GM23338 (cell line): ENCODE results near the gene PPP2R5C. TPM values are rescaled to one million over a fixed set of nuclear protein-coding genes. Genes with fewer than 3 reads are reported as not detected.

Experiments
- ATAC-seq: fragments of 200-7000 bp; cut with Tn5 transposase; 3 replicates; pipeline ENCODE4 v1.9.1; 2020
- DNase-seq: peaks from one replicate; pipeline ENCODE4 v3.0.0-alpha.2; 2015; ENCODE audit warnings: low spot score
- H2AFZ ChIP-seq: fragments of 200-600 bp; sonication (generic); 2 replicates; pipeline ENCODE4 v1.8.0; 2016; ENCODE audit warnings: antibody characterized with exemption, mild to moderate bottlenecking, moderate library complexity
- H3F3A ChIP-seq: fragments of 200-600 bp; sonication (generic); replicated peaks from 2 replicates; pipeline ENCODE4 v1.8.0; 2017; ENCODE audit warnings: antibody characterized with exemption, mixed run types, low read depth
- H3K27ac ChIP-seq: fragments of 200-600 bp; sonication (generic); 2 replicates; pipeline ENCODE4 v1.6.1; 2016; ENCODE audit warnings: low read depth
- H3K27me3 ChIP-seq: fragments of 200-600 bp; sonication (generic); 2 replicates; pipeline ENCODE4 v1.8.0; 2016; ENCODE audit warnings: mild to moderate bottlenecking, mixed run types, moderate library complexity; ENCODE audit not compliant: insufficient read depth
- H3K36me3 ChIP-seq: fragments of 200-600 bp; sonication (generic); 2 replicates; pipeline ENCODE4 v1.8.0; 2016; ENCODE audit warnings: mild to moderate bottlenecking; ENCODE audit not compliant: insufficient read depth
- H3K4me1 ChIP-seq: fragments of 200-600 bp; sonication (generic); 2 replicates; pipeline ENCODE4 v1.8.0; 2016; ENCODE audit warnings: mild to moderate bottlenecking, moderate library complexity; ENCODE audit not compliant: insufficient read depth
- H3K4me2 ChIP-seq: fragments of 200-600 bp; sonication (generic); 2 replicates; pipeline ENCODE4 v1.7.1; 2017; ENCODE audit warnings: mixed run types
- H3K4me3 ChIP-seq: fragments of 200-600 bp; sonication (generic); 2 replicates; pipeline ENCODE4 v1.6.1; 2016; ENCODE audit warnings: mixed run types
- H3K79me2 ChIP-seq: fragments of 200-600 bp; sonication (generic); replicated peaks from 2 replicates; pipeline ENCODE4 v1.8.0; 2017; ENCODE audit warnings: mild to moderate bottlenecking; ENCODE audit not compliant: insufficient read depth
- H3K9me2 ChIP-seq: fragments of 200-600 bp; sonication (generic); 2 replicates; pipeline ENCODE4 v1.8.0; 2017; ENCODE audit not compliant: insufficient read depth
- H4K20me1 ChIP-seq: fragments of 200-600 bp; sonication (generic); replicated peaks from 2 replicates; pipeline ENCODE4 v1.8.0; 2017; ENCODE audit warnings: mild to moderate bottlenecking; ENCODE audit not compliant: insufficient read depth
- H3K27ac Mint-ChIP-seq: 2 replicates; pipeline ENCODE4 v1.8.0; 2020; ENCODE audit warnings: inconsistent platforms, mild to moderate bottlenecking, moderate library complexity, mixed read lengths
- H3K27me3 Mint-ChIP-seq: 3 replicates; pipeline ENCODE4 v1.8.0; 2022; ENCODE audit warnings: low read depth, mild to moderate bottlenecking, moderate library complexity, mixed read lengths, inconsistent platforms; ENCODE audit not compliant: insufficient read depth, poor library complexity
- H3K36me3 Mint-ChIP-seq: 3 replicates; pipeline ENCODE4 v1.8.0; 2021; ENCODE audit warnings: low read depth, mild to moderate bottlenecking, inconsistent platforms, moderate library complexity, mixed read lengths
- H3K4me1 Mint-ChIP-seq: 3 replicates; pipeline ENCODE4 v1.8.0; 2020; ENCODE audit warnings: mild to moderate bottlenecking, inconsistent platforms, mixed read lengths
- H3K4me3 Mint-ChIP-seq: 3 replicates; pipeline ENCODE4 v1.8.0; 2021; ENCODE audit warnings: moderate library complexity, mild to moderate bottlenecking, inconsistent platforms, mixed read lengths
- H3K9me3 Mint-ChIP-seq: 3 replicates; pipeline ENCODE4 v1.8.0; 2020; ENCODE audit warnings: moderate library complexity, mild to moderate bottlenecking, inconsistent platforms, mixed read lengths
- CREB1 ChIP-seq: fragments of 250-450 bp; sonication (Bioruptor Pico); IDR thresholded peaks from 2 replicates; pipeline ENCODE4 v1.5.0; 2020; ENCODE audit warnings: low read depth, mild to moderate bottlenecking, moderate library complexity
- EZH2 ChIP-seq: fragments of 200-600 bp; sonication (generic); IDR thresholded peaks from one replicate; pipeline ENCODE4 v1.8.0; 2017; ENCODE audit warnings: antibody characterized with exemption, mild to moderate bottlenecking, low read depth; ENCODE audit not compliant: unreplicated experiment
- JUNB ChIP-seq: IDR thresholded peaks from one replicate; pipeline ENCODE4 v1.6.1; 2016; ENCODE audit warnings: antibody characterized with exemption; ENCODE audit not compliant: unreplicated experiment
- NANOG ChIP-seq: IDR thresholded peaks from 2 replicates; pipeline ENCODE4 v1.6.1; 2016; ENCODE audit warnings: antibody characterized with exemption, borderline replicate concordance
- POLR2AphosphoS5 ChIP-seq: IDR thresholded peaks from 2 replicates; pipeline ENCODE4 v1.6.1; 2016; ENCODE audit warnings: antibody characterized with exemption, low read depth
- ZNF331 ChIP-seq: fragments of 250-450 bp; sonication (Bioruptor Pico); IDR thresholded peaks from 2 replicates; pipeline ENCODE4 v1.5.0; 2020; ENCODE audit warnings: low read depth, mild to moderate bottlenecking, moderate library complexity
- polyA plus RNA-seq: library from polyadenylated mRNA; unstranded; fragments of >200 nt; fragmentation: Nextera tagmentation; extraction: Ambion mirVana; gene quantifications from 2 replicates; pipeline ENCODE4 v1.2.1, GENCODE V29; 2016
- total RNA-seq: library from RNA; depleted of rRNA; stranded (reverse); fragments of >200 nt; shearing (Covaris generic); gene quantifications from 2 replicates; pipeline ENCODE4 v1.2.3, GENCODE V29; 2014
- TF ChIP-seq, protein P1 (sequence below): fragments of 250-450 bp; sonication (Bioruptor Pico); IDR thresholded peaks from 2 replicates; pipeline ENCODE4 v1.5.0; 2020; ENCODE audit warnings: mild to moderate bottlenecking, moderate library complexity
- TF ChIP-seq, protein P2 (sequence below): IDR thresholded peaks from 2 replicates; pipeline ENCODE4 v1.6.1; 2016; ENCODE audit warnings: antibody characterized with exemption

PPP2R5C gene
- total and polyA plus RNA-seq, 2 experiments from 2014 or later: 75.4 to 79.7 TPM

DNA sequence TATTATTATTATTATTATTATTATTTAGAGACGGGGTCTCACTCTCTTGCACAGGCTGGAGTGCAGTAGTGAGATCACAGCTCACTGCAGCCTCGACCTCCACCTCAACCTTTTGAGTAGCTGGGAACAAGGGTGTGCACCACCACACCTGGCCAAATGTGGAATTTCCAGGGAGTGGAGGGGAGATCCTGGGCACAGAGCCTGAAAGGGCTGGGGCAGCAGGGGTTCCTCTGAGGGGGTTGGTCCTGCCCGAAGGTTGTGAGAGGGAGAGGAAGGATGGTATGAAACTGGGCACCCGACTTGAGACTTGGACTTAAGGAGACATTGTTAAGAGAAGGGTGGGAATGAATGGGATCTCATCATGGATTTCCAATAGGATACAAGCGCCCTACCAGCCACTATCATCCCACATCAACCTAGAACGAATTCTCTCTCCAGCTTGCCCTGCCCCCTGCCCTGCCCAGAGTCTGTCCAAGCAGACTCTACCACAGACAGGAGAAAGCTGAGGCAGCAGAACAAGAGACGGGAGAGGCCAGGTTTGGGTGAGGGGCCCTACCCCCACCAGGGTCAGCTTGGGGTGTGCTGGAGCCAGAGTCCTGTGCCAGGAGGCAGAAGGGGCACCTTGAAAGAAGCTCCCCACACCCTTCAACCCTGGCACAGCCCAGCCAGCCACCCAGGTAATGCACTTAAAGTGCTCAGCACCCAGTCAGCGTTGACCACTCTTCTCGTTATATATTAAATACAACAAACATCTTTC is 200.4 kb downstream of the PPP2R5C start (continued):
- TF ChIP-seq, protein P1, sequence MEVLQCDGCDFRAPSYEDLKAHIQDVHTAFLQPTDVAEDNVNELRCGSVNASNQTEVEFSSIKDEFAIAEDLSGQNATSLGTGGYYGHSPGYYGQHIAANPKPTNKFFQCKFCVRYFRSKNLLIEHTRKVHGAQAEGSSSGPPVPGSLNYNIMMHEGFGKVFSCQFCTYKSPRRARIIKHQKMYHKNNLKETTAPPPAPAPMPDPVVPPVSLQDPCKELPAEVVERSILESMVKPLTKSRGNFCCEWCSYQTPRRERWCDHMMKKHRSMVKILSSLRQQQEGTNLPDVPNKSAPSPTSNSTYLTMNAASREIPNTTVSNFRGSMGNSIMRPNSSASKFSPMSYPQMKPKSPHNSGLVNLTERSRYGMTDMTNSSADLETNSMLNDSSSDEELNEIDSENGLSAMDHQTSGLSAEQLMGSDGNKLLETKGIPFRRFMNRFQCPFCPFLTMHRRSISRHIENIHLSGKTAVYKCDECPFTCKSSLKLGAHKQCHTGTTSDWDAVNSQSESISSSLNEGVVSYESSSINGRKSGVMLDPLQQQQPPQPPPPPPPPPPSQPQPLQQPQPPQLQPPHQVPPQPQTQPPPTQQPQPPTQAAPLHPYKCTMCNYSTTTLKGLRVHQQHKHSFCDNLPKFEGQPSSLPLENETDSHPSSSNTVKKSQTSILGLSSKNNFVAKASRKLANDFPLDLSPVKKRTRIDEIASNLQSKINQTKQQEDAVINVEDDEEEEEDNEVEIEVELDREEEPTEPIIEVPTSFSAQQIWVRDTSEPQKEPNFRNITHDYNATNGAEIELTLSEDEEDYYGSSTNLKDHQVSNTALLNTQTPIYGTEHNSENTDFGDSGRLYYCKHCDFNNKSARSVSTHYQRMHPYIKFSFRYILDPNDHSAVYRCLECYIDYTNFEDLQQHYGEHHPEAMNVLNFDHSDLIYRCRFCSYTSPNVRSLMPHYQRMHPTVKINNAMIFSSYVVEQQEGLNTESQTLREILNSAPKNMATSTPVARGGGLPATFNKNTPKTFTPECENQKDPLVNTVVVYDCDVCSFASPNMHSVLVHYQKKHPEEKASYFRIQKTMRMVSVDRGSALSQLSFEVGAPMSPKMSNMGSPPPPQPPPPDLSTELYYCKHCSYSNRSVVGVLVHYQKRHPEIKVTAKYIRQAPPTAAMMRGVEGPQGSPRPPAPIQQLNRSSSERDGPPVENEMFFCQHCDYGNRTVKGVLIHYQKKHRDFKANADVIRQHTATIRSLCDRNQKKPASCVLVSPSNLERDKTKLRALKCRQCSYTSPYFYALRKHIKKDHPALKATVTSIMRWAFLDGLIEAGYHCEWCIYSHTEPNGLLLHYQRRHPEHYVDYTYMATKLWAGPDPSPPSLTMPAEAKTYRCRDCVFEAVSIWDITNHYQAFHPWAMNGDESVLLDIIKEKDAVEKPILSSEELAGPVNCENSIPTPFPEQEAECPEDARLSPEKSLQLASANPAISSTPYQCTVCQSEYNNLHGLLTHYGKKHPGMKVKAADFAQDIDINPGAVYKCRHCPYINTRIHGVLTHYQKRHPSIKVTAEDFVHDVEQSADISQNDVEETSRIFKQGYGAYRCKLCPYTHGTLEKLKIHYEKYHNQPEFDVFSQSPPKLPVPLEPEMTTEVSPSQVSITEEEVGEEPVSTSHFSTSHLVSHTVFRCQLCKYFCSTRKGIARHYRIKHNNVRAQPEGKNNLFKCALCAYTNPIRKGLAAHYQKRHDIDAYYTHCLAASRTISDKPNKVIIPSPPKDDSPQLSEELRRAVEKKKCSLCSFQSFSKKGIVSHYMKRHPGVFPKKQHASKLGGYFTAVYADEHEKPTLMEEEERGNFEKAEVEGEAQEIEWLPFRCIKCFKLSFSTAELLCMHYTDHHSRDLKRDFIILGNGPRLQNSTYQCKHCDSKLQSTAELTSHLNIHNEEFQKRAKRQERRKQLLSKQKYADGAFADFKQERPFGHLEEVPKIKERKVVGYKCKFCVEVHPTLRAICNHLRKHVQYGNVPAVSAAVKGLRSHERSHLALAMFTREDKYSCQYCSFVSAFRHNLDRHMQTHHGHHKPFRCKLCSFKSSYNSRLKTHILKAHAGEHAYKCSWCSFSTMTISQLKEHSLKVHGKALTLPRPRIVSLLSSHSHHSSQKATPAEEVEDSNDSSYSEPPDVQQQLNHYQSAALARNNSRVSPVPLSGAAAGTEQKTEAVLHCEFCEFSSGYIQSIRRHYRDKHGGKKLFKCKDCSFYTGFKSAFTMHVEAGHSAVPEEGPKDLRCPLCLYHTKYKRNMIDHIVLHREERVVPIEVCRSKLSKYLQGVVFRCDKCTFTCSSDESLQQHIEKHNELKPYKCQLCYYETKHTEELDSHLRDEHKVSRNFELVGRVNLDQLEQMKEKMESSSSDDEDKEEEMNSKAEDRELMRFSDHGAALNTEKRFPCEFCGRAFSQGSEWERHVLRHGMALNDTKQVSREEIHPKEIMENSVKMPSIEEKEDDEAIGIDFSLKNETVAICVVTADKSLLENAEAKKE (CRISPR knock-in tag): no peak
- TF ChIP-seq JUNB: no peak
- no peak for TF ChIP-seq NANOG
- no peak for TF ChIP-seq POLR2AphosphoS5

DNA sequence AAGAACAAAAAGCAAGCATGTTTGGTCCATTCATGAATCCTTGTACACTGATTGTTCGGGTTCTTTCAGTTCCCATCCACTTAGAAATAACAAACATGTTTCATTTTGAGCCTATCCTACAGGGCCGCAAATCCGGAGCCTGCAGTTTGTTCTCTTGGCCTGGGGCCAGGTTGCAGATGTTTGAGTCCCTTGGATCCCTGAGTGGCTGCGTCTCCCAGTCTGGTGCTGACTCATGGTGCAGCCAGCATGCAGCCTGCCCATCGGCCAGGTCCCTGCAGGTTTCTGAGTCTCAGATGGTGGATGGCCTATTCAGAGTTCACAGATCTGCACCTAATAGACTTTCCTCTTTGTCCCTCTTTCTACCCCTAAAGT is 201.0 kb downstream of the PPP2R5C start:
- Mint-ChIP-seq H3K4me1 (peaks cover 24% of the 10 kb centered on the region; the same call in 2 of the 3 replicates), H3K36me3 (no peaks in the 10 kb centered on the region), H3K4me3 (no peak overlapping the region), H3K27me3 (peaks cover 26% of the 10 kb centered on the region), H3K9me3 (no peaks in the 10 kb centered on the region), H3K27ac (no peak overlapping the region)
- ATAC-seq (no peak), DNase-seq (no peak)
- Histone ChIP-seq H3K79me2 (peaks cover 25% of the 10 kb centered on the region), H3F3A (0 out of 2 replicates have a peak, but pooled peaks cover 5% of the 10 kb centered on the region), H3K4me1 (peaks cover 12% of the 10 kb centered on the region), H3K4me2 (no peak overlapping the region), H3K27me3 (peaks cover 25% of the 10 kb centered on the region; the same call in 1 of the 2 replicates), H4K20me1 (peaks cover 2% of the 10 kb centered on the region; the same call in 1 of the 2 replicates), H3K36me3 (no peaks in the 10 kb centered on the region), H3K4me3 (no peak overlapping the region), H3K9me2 (no peaks in the 10 kb centered on the region), H2AFZ (no peak overlapping the region), H3K27ac (no peak overlapping the region)
- TF ChIP-seq, protein P1 (CRISPR knock-in tag): no peak
- TF ChIP-seq CREB1 (no peak), EZH2 (no peak), ZNF331 (no peak), NANOG (no peak)
- TF ChIP-seq, protein P2, sequence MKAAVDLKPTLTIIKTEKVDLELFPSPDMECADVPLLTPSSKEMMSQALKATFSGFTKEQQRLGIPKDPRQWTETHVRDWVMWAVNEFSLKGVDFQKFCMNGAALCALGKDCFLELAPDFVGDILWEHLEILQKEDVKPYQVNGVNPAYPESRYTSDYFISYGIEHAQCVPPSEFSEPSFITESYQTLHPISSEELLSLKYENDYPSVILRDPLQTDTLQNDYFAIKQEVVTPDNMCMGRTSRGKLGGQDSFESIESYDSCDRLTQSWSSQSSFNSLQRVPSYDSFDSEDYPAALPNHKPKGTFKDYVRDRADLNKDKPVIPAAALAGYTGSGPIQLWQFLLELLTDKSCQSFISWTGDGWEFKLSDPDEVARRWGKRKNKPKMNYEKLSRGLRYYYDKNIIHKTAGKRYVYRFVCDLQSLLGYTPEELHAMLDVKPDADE: no peak
